Trophoblast cell (in vitro differentiated cells and primary cell): Measurements from ENCODE around the gene KCNH2.
"Not testable (repeated sequence)": the region's sequence is repeated elsewhere in the genome, so short reads cannot be mapped to it uniquely, and the experiment has no call there.

Experiments
- DNase-seq, 2 donors: peaks; one replicate each; pipeline ENCODE4 v3.0.0-alpha.2; 2016
- H2AFZ ChIP-seq: 2 replicates; pipeline ENCODE4 v1.6.1; 2013; ENCODE audit warnings: low read length, moderate library complexity, mild to moderate bottlenecking; ENCODE audit not compliant: insufficient read depth, poor library complexity
- H2AK5ac ChIP-seq: 2 replicates; pipeline ENCODE4 v1.6.1; 2013; ENCODE audit warnings: mild to moderate bottlenecking, low read length
- H2BK120ac ChIP-seq: 2 replicates; pipeline ENCODE4 v1.6.1; 2013; ENCODE audit warnings: low read length, mild to moderate bottlenecking, moderate library complexity; ENCODE audit not compliant: insufficient read depth, poor library complexity
- H2BK12ac ChIP-seq: 2 replicates; pipeline ENCODE4 v1.6.1; 2013; ENCODE audit warnings: mild to moderate bottlenecking, low read length, moderate library complexity
- H2BK5ac ChIP-seq: 2 replicates; pipeline ENCODE4 v1.6.1; 2013; ENCODE audit warnings: low read length, low read depth, moderate library complexity, mild to moderate bottlenecking; ENCODE audit not compliant: poor library complexity
- H3K14ac ChIP-seq: 2 replicates; pipeline ENCODE4 v1.6.1; 2013; ENCODE audit warnings: mild to moderate bottlenecking, low read length
- H3K18ac ChIP-seq: 2 replicates; pipeline ENCODE4 v1.6.1; 2013; ENCODE audit warnings: mild to moderate bottlenecking, low read length
- H3K23ac ChIP-seq: 2 replicates; pipeline ENCODE4 v1.6.1; 2013; ENCODE audit warnings: low read length
- H3K27ac ChIP-seq: 2 replicates; pipeline ENCODE4 v1.5.1; 2013; ENCODE audit warnings: low read depth, mild to moderate bottlenecking, inconsistent platforms, low read length, moderate library complexity
- H3K27me3 ChIP-seq: 2 replicates; pipeline ENCODE4 v1.6.1; 2013; ENCODE audit warnings: inconsistent platforms, mild to moderate bottlenecking, low read length, moderate library complexity; ENCODE audit not compliant: insufficient read depth
- H3K36me3 ChIP-seq, 2 experiments: 1 replicate in 1 of 2; 2 replicates in 1 of 2; pipeline ENCODE4 v1.6.1; 2013; ENCODE audit warnings: low read length in 2 of 2, mild to moderate bottlenecking in 2 of 2, moderate library complexity in 1 of 2; ENCODE audit not compliant: insufficient read depth in 2 of 2, control insufficient read depth in 1 of 2
- H3K4ac ChIP-seq: 2 replicates; pipeline ENCODE4 v1.6.1; 2013; ENCODE audit warnings: low read depth, mild to moderate bottlenecking, low read length, moderate library complexity
- H3K4me1 ChIP-seq, 2 experiments: 1 replicate in 1 of 2; 2 replicates in 1 of 2; pipeline ENCODE4 v1.6.1; 2013; ENCODE audit warnings: low read length in 2 of 2, mild to moderate bottlenecking in 2 of 2, moderate library complexity in 1 of 2; ENCODE audit not compliant: insufficient read depth in 2 of 2, control insufficient read depth in 1 of 2
- H3K4me2 ChIP-seq: 2 replicates; pipeline ENCODE4 v1.6.1; 2013; ENCODE audit warnings: inconsistent platforms, mild to moderate bottlenecking, low read length, moderate library complexity
- H3K4me3 ChIP-seq: 2 replicates; pipeline ENCODE4 v1.5.1; 2013; ENCODE audit warnings: mild to moderate bottlenecking, low read depth, low read length, inconsistent platforms
- H3K79me1 ChIP-seq: one replicate; pipeline ENCODE4 v1.6.1; 2013; ENCODE audit warnings: low read length
- H3K79me2 ChIP-seq: 2 replicates; pipeline ENCODE4 v1.6.1; 2013; ENCODE audit warnings: low read length, mild to moderate bottlenecking; ENCODE audit not compliant: control insufficient read depth, insufficient read depth, poor library complexity
- H3K9ac ChIP-seq: 2 replicates; pipeline ENCODE4 v1.6.1; 2013; ENCODE audit warnings: mild to moderate bottlenecking, low read length
- H3K9me3 ChIP-seq: 2 replicates; pipeline ENCODE4 v1.6.1; 2013; ENCODE audit warnings: low read depth, mild to moderate bottlenecking, control low read depth, inconsistent platforms, low read length; ENCODE audit not compliant: insufficient read depth
- H4K12ac ChIP-seq: 2 replicates; pipeline ENCODE4 v1.6.1; 2013; ENCODE audit warnings: low read depth, mild to moderate bottlenecking, low read length, moderate library complexity
- H4K8ac ChIP-seq: 2 replicates; pipeline ENCODE4 v1.6.1; 2013; ENCODE audit warnings: low read depth, mild to moderate bottlenecking, low read length, moderate library complexity
- H4K91ac ChIP-seq: one replicate; pipeline ENCODE4 v1.6.1; 2013; ENCODE audit warnings: low read depth, mild to moderate bottlenecking, low read length, moderate library complexity
- WGBS: extraction: QIAGEN DNeasy Blood & Tissue Kit; methylation state at CpG from one replicate; pipeline ENCODE4 v1.1.7; 2013; ENCODE audit warnings: missing lambda C conversion rate; ENCODE audit not compliant: insufficient read length, insufficient coverage; ENCODE audit errors: extremely low coverage; 5-methylcytosine and 5-hydroxymethylcytosine counted together

KCNH2 gene

DNA sequence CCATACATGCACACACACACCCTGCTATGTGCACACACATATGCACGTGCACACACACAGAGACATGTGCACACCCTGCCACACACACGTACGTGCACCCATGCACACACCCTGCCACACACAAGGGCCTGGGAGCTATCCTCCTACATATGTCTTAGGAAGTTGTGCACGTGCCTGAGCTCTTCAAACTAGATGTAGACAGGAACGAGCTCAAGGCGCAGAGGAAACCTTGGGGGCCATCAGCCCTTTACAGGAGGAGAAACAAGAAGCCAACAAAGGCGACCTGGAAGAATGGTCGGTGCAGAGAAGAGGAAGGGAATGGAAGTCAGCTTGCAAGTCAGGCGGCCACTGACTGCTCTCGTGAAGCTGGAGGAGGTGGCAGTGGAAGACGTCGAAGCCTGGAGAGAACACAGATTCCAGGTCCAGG is 67.1 kb downstream of the KCNH2 start:
- WGBS = no CpG with 5 or more reads among the region's 12 CpGs

DNA sequence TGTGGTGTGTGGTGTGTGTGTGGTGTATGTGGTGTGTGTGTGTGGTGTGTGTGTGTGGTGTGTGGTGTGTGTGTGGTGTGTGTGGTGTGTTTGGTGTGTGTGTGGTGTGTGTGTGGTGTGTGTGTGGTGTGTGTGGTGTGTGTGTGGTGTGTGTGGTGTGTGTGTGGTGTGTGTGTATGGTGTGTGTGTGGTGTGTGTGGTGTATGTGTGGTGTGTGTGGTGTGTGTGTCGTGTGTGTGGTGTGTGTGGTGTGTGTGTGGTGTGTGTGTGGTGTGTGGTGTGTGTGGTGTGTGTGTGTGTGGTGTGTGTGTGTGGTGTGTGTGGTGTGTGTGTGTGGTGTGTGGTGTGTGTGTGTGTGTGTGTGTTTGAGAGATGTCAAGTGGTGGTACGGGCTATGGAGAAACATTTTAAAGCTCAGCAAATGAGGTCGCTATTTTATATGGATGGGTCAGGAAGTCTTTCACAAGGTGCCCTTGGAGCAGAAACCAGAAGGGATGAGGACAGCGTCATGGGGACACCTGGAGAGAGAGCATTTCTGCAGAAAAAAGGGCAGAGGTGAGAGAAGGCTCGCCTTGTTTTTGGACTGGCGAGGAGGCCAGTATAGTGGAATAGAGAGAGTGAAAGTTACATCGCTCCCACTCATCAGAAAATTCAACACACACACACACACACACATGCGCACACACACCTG is 67.7 kb downstream of the KCNH2 start:
- H3K14ac ChIP-seq, H3K9ac ChIP-seq, H2BK12ac ChIP-seq, H3K27ac ChIP-seq, H4K91ac ChIP-seq, H3K23ac ChIP-seq, H3K4ac ChIP-seq, H2BK120ac ChIP-seq, H3K4me1 ChIP-seq, H3K79me2 ChIP-seq, H4K12ac ChIP-seq, H3K4me2 ChIP-seq, H2AK5ac ChIP-seq, H2BK5ac ChIP-seq, H3K27me3 ChIP-seq, H3K4me3 ChIP-seq, H3K36me3 ChIP-seq, H3K9me3 ChIP-seq, H4K8ac ChIP-seq, H3K18ac ChIP-seq, H2AFZ ChIP-seq, H3K79me1 ChIP-seq: not testable (repeated sequence)
- WGBS = no CpG with 5 or more reads among the region's 8 CpGs
- peak in 1 of 2 donors; percentile 15 for DNase-seq

More for the DNA sequence above, 67.1 kb downstream of the KCNH2 start:
- Histone ChIP-seq H3K14ac (no peak overlapping the region), H4K12ac (no peak overlapping the region), H4K91ac (no peak overlapping the region), H2BK120ac (no peak overlapping the region), H3K4ac (no peak overlapping the region), H3K79me1 (no peaks in the 10 kb centered on the region), H3K18ac (no peak overlapping the region), H3K79me2 (no peaks in the 10 kb centered on the region), H3K4me3 (no peak overlapping the region), H2BK12ac (no peak overlapping the region), H3K36me3 (no peaks in the 10 kb centered on the region), H4K8ac (no peak overlapping the region), H3K23ac (peak overlapping the region; percentile 63), H3K27me3 (no peaks in the 10 kb centered on the region), H3K4me1 (no peaks in the 10 kb centered on the region), H2BK5ac (no peak overlapping the region), H3K9me3 (peaks cover 2% of the 10 kb centered on the region), H3K4me2 (no peak overlapping the region), H2AFZ (no peak overlapping the region), H2AK5ac (no peak overlapping the region), H3K9ac (no peak overlapping the region), H3K27ac (no peak overlapping the region)
- no peak for DNase-seq

DNA sequence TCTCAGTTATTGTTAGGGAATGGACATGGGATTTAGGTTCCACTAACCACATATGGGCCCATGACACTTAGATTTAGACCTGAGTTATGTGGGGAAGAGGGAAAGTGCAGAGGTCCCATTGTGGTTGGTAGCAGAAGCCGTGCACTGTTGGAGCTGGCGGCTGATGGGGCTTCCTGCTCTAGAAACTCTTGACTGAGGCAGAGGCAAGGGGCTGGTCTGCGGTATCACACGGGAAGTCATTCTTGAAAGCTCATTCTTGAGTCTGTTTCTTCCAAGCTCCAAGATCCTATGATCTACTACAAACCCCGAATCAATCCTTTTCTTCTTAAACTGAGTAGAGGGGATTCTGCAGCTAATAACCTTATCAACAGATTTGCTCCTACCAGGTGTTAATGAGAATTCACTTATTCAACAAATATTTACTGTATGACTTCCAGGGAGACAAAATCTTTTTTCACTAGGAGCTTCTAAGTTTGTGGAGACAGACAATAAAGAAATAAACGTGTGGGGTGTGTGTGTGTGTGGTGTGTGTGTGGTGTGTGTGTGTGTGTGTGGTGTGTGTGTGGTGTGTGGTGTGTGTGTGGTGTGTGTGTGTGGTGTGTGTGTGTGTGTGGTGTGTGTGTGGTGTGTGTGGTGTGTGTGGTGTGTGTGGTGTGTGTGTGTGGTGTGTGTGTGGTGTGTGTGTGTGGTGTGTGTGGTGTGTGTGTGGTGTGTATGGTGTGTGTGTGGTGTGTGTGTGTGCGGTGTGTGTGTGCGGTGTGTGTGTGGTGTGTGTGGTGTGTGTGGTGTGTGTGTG is 68.7 kb downstream of the KCNH2 start:
- H3K4ac ChIP-seq = no peak overlapping the region
- H3K79me2 ChIP-seq = no peaks in the 10 kb centered on the region
- WGBS = no CpG with 5 or more reads among the region's 8 CpGs
- no peak overlapping the region for H4K8ac ChIP-seq
- no peak overlapping the region for H3K4me3 ChIP-seq
- no peak overlapping the region for H3K4me2 ChIP-seq
- H3K27ac ChIP-seq = no peak overlapping the region
- no peak overlapping the region for H2AFZ ChIP-seq
- no peak overlapping the region for H4K12ac ChIP-seq
- no peaks in the 10 kb centered on the region for H3K36me3 ChIP-seq
- no peak overlapping the region for H2BK5ac ChIP-seq
- H3K18ac ChIP-seq = no peak overlapping the region
- H3K9ac ChIP-seq = no peak overlapping the region
- no peak overlapping the region for H2BK120ac ChIP-seq
- no peak overlapping the region for H4K91ac ChIP-seq
- H3K23ac ChIP-seq = no peak overlapping the region
- H2AK5ac ChIP-seq = no peak overlapping the region
- H3K79me1 ChIP-seq = no peaks in the 10 kb centered on the region
- H3K4me1 ChIP-seq = no peaks in the 10 kb centered on the region
- H3K9me3 ChIP-seq = peaks cover 2% of the 10 kb centered on the region
- no peak overlapping the region for H3K14ac ChIP-seq
- DNase-seq = no peak
- H2BK12ac ChIP-seq = no peak overlapping the region
- no peaks in the 10 kb centered on the region for H3K27me3 ChIP-seq

DNA sequence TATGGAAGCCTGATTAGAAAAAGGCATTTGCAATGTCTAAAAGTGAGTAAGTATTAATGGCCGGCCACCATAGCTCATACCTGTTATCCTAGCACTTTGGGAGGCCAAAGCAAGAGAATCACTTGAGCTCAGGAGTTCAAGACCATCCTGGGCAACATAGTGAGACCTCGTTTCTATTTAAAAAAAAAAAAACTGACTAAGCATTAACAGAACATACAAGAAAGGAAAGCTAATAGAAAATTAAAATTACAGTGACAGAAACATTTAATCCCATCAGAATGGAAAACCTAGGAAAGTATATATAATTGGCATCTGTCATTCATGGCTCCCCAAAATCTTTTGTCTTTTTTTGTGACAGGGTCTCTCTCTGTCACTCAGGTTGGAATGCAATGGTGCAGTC is 69.9 kb downstream of the KCNH2 start:
- Histone ChIP-seq H2BK120ac (no peak overlapping the region), H3K4me2 (no peak overlapping the region), H4K91ac (no peak overlapping the region), H2BK12ac (no peak overlapping the region), H3K9ac (no peak overlapping the region), H3K14ac (no peak overlapping the region), H2AFZ (no peak overlapping the region), H2BK5ac (no peak overlapping the region), H3K9me3 (peaks cover 2% of the 10 kb centered on the region), H3K23ac (no peak overlapping the region), H2AK5ac (no peak overlapping the region), H3K27me3 (no peaks in the 10 kb centered on the region), H3K4ac (no peak overlapping the region), H3K36me3 (no peaks in the 10 kb centered on the region), H3K79me2 (no peaks in the 10 kb centered on the region), H3K18ac (no peak overlapping the region), H4K8ac (no peak overlapping the region), H3K4me3 (no peak overlapping the region), H4K12ac (no peak overlapping the region), H3K4me1 (no peaks in the 10 kb centered on the region), H3K79me1 (no peaks in the 10 kb centered on the region), H3K27ac (no peak overlapping the region)
- no peak for DNase-seq
- no CpG with 5 or more reads among the region's 2 CpGs for WGBS
